Suppressor macrophage (primary cell): ENCODE data around the gene NPW.
A peak's percentile ranks its signal among the peaks of the same experiment; 100 is the strongest.

Experiments
- DNase-seq, 4 experiments: peaks; one replicate each; pipeline ENCODE4 v3.0.0-alpha.2; 2020 to 2022

NPW gene

GRCh38 chr16:2054543-2055245 is 35.1 kb downstream of the NPW start:
- DNase-seq, result no peak

DNA sequence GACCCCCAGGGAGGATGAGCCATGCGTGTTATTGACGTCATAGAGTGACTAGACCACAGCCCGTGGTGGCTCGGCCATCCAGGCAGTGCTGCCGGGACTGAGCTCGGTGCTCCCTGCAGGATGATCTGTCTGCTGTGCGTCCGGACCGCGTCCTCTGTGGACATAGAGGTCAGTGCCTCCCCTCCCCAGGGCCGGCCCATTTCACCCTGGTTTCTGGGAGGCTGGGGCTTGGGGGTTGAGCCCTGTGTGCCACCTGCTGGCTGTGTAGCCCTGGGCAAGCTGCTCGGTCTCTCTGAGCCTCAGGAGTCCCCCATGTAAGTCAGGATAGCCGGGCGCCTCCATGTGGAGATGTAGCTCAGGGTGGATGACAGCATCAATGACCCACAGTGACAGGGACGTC is 36.5 kb downstream of the NPW start:
- peak in 2 of 4 experiments; percentile 17 to 32 for DNase-seq

- DNase-seq, result no peak
These were observed 37.3 kb downstream of the NPW start for GRCh38 chr16:2056681-2057407.

DNA sequence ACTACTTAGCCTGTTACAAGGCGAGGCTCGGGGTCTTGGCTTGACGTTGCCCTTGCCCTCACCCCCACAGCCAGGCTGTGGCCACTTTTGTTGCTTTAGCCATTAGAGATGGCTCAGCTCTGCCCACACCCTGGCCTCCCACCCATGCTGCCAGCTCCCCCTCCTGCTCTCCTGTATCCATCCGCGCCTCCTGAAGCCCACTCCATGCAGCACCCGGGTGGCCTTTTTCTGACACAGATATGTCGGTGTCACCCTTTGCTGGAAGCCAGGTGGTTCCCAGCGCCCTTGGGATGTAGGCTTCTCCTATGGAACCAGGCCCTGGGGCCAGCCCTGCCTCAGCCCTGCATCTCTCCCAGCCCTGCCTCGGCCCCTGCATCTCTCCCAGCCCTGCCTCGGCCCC is 37.9 kb downstream of the NPW start:
- DNase-seq, result no peak

DNA sequence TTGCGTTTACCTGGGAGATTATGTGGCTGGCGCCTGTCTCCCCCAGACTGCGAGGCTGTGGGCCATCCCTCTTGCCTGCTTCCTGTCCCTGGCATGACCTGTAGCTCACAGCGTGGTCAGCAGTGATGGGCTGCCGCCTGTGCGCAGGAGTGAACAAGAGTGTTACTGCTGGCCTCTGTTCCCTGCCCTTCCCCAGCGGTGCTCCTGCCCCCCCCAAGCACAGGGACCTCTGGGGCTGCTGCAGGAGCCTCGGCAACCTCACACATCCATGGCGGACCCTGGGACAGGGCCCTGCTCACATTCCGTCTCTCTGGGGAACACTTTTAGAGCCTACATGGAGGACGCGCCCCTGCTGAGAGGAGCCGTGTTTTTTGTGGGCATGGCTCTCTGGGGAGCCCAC is 38.8 kb downstream of the NPW start:
- no peak for DNase-seq

- no peak for DNase-seq
These were observed 39.3 kb downstream of the NPW start for GRCh38 chr16:2058872-2059271.

GRCh38 chr16:2060346-2060745 is 40.8 kb downstream of the NPW start:
- DNase-seq, result no peak

GRCh38 chr16:2061023-2061422 is 41.4 kb downstream of the NPW start:
- no peak for DNase-seq

DNA sequence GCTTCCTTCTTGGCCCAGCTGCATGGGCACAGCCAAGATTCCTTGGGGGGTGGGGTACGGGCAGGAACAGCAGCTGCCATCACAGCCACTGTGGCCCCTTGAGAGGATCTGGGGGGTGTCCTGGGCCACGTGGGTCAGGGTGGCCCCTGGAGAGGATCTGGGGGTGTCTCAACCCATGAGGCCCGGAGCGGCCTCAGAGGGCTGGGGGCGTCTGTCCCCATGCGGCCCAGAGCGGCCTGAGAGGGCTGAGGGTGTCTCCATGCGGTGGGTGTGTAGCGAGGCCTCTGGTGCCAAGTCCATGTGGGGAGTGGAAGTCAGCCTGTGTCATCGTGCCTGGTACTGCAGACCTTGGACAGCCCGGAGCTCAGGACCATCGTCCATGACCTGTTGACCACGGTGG is 41.9 kb downstream of the NPW start:
- no peak for DNase-seq

DNA sequence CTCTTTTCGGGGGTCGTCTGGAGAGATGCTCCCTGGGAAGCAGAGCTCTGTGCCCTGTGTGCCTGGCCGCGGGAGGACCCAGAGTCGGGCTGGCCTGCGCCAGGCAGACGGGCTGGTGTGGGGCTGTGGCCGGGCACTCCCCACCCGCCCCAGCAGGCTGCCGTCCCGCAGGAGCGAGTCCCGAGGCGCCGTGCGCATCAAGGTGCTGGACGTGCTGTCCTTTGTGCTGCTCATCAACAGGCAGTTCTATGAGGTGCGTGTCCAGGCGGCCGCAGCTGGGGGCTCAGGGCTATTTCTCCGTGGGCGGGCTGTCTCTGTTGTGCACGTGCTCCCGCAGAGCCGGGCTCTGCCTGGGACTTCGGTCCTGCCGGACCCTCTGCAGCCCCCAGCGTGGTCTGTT is 43.2 kb downstream of the NPW start:
- DNase-seq, result no peak

DNA sequence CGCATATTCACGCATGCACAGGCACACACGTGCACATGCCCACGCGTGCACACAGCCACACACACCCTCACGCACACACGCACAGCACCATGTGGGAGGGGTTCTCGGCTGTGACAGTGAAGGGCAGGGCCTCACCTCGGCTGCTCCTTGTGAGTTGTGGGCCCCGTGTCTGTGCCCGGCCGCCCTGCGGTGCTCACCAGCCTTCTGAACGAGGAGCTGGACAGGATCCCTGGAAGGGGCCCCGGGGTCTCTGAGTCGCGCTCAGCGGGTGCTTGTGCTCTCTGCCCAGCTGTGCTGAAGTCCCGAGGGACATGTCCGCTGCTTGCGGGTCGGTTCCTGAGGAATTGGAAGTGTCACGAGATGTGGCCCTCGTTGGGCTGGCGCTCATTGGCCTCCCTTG is 44.3 kb downstream of the NPW start:
- no peak for DNase-seq

DNA sequence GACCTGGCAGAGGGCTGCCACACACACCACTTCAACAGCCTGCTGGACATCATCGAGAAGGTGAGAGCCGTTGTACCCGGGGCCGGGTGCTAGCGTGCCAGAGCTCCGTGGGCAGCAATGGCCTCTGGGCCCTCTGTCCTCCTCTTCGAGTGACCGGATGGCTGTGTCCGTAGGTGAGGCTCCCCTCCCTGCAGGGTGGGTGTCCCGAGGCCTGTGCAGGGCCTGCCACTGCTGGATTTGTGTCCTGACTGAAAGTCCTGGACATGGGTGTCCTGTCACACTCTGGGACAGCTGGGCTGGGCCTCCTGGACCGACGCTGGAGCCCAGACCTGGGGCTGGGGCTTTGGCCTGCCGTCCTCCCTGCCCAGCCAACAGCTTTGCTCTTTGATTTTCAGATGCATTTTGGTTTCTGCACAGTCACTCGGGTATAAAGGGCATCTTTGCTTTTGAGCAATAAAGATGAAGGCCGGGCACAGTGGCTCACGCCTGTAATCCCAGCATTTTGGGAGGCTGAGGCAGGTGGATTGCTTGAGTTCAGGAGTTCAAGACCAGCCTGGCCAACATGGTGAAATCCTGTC is 44.9 kb downstream of the NPW start:
- DNase-seq, result no peak

DNA sequence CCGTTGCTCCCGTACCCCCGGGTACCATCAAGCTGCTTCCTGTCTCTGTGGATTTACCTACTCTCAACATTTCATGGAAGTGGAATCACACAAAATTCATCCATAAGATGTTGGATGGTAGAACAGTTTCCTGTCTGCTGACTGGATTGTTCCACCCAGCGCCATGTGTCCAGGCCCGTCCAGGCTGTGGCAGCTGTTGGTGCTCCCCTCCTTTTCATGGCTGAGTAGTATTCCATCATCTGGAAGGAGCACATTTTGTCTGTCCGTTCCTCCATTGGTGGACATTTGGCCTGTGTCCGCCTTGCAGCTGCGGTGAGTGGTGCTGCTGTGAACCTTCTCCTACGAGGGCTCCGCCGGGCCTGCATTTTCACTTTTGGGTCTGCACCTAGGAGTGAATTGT is 46.6 kb downstream of the NPW start:
- no peak for DNase-seq
